Measurements from ENCODE around the gene AXIN1.
A peak's percentile ranks its signal among the peaks of the same experiment; 100 is the strongest.

Gene AXIN1

GRCh38 chr16:374616-374926 is 22.0 kb upstream of the AXIN1 start:
- no peak for TF ChIP-seq CTCF (conservative IDR thresholded peaks at IDR 0.05; ENCODE audit: low read length)
- H3K4me3 ChIP-seq (ENCODE audit: low read length) = no peak overlapping the region
- no peak for DNase-seq (ENCODE audit: low read depth)

GRCh38 chr16:373848-374615 is 21.5 kb upstream of the AXIN1 start:
- DNase-seq (ENCODE audit: low read depth) = no peak
- no peak for TF ChIP-seq CTCF (conservative IDR thresholded peaks at IDR 0.05; ENCODE audit: low read length)
- H3K4me3 ChIP-seq (ENCODE audit: low read length) = no peak overlapping the region

- H3K4me3 ChIP-seq (ENCODE audit: low read length) = no peak overlapping the region
- no peak for TF ChIP-seq CTCF (conservative IDR thresholded peaks at IDR 0.05; ENCODE audit: low read length)
- no peak for DNase-seq (ENCODE audit: low read depth)
Measured at GRCh38 chr16:373020-373598, 20.6 kb upstream of the AXIN1 start.

GRCh38 chr16:372302-372983 is 19.9 kb upstream of the AXIN1 start:
- no peak for DNase-seq (ENCODE audit: low read depth)
- no peak for TF ChIP-seq CTCF (conservative IDR thresholded peaks at IDR 0.05; ENCODE audit: low read length)
- no peak overlapping the region for H3K4me3 ChIP-seq (ENCODE audit: low read length)

- no peak overlapping the region for H3K4me3 ChIP-seq (ENCODE audit: low read length)
- no peak for DNase-seq (ENCODE audit: low read depth)
- no peak for TF ChIP-seq CTCF (conservative IDR thresholded peaks at IDR 0.05; ENCODE audit: low read length)
Measured at GRCh38 chr16:371515-372301, 19.2 kb upstream of the AXIN1 start.

- DNase-seq (ENCODE audit: low read depth) = no peak
- TF ChIP-seq CTCF (conservative IDR thresholded peaks at IDR 0.05; ENCODE audit: low read length) = no peak
- H3K4me3 ChIP-seq (ENCODE audit: low read length) = peak overlapping the region; percentile 31
Measured at GRCh38 chr16:370979-371514, 18.5 kb upstream of the AXIN1 start.
